ENCODE results near the gene HINT1.

HINT1 gene

GRCh38 chr5:131112424-131112823, 52.6 kb downstream of the HINT1 start:
- DNase-seq (ENCODE audit: low read depth in 2 of 2, low spot score in 1 of 2) = no peak

DNA sequence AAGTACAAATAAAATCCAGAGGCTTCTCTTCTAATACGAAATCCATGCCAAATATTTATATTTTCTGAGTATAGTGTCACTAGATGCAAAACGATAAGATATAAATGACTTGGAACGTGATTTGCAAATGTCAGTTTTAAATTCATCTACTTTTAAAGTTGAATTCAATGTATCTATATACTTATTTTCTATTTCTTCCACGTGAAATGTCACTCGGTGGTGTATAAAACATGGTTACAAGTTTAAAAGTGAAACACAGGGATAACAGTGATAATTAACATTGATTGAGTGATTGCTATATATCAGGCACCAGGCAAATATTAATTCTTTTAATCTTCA, 54.8 kb downstream of the HINT1 start:
- DNase-seq (ENCODE audit: low read depth in 2 of 2, low spot score in 1 of 2) = no peak

GRCh38 chr5:131109540-131110255, 55.4 kb downstream of the HINT1 start:
- no peak for DNase-seq (ENCODE audit: low read depth in 2 of 2, low spot score in 1 of 2)

Measured in stimulated activated CD8-positive, alpha-beta memory T cell treated with anti-CD3 and anti-CD28 coated beads, Interleukin-4, amount 100 ng/mL, for 1 hour (primary cell).